Neural cell (in vitro differentiated cells): ENCODE data around the gene PLA2G3.

Experiments
- MXI1 ChIP-seq: fragments of 450-650 bp; conservative IDR thresholded peaks from 2 replicates; pipeline ENCODE4 v1.6.1; 2014; ENCODE audit warnings: antibody characterized with exemption, mild to moderate bottlenecking; ENCODE audit not compliant: poor library complexity, severe bottlenecking
- POLR2AphosphoS5 ChIP-seq: IDR thresholded peaks from 2 replicates; pipeline ENCODE4 v1.6.1; 2012
- SMC3 ChIP-seq: fragments of 450-650 bp; conservative IDR thresholded peaks from 2 replicates; pipeline ENCODE4 v1.6.1; 2014; ENCODE audit warnings: antibody characterized with exemption, mild to moderate bottlenecking, moderate library complexity; ENCODE audit not compliant: poor library complexity
- TF ChIP-seq, protein P1 (sequence below): fragments of 450-650 bp; IDR thresholded peaks from 2 replicates; pipeline ENCODE4 v1.5.1; 2014; ENCODE audit warnings: antibody characterized with exemption, mild to moderate bottlenecking, moderate library complexity; ENCODE audit not compliant: poor library complexity, severe bottlenecking
- TF ChIP-seq, protein P2 (sequence below): IDR thresholded peaks from 2 replicates; pipeline ENCODE4 v1.6.1; 2012; ENCODE audit warnings: borderline replicate concordance

DNA sequence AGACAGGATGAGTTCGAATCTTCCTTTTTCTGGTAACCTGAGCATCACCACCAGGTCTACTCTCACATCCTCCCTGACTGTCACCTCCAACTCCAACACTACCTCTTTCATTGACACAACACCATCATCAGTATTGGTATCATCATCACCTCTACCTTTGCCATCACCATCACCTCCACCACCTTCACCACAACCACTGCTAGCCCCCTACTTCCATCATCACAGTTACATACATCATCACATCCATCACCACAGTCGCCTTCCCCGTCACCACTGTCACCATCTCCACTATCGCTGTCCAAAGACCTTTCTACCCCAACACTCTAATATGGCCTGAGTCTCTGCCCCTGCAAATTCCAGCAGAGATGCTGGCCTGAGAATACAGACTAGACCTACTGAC, 18.9 kb downstream of the PLA2G3 start:
- TF ChIP-seq, protein P1, sequence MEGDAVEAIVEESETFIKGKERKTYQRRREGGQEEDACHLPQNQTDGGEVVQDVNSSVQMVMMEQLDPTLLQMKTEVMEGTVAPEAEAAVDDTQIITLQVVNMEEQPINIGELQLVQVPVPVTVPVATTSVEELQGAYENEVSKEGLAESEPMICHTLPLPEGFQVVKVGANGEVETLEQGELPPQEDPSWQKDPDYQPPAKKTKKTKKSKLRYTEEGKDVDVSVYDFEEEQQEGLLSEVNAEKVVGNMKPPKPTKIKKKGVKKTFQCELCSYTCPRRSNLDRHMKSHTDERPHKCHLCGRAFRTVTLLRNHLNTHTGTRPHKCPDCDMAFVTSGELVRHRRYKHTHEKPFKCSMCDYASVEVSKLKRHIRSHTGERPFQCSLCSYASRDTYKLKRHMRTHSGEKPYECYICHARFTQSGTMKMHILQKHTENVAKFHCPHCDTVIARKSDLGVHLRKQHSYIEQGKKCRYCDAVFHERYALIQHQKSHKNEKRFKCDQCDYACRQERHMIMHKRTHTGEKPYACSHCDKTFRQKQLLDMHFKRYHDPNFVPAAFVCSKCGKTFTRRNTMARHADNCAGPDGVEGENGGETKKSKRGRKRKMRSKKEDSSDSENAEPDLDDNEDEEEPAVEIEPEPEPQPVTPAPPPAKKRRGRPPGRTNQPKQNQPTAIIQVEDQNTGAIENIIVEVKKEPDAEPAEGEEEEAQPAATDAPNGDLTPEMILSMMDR: no peak
- TF ChIP-seq, protein P2, sequence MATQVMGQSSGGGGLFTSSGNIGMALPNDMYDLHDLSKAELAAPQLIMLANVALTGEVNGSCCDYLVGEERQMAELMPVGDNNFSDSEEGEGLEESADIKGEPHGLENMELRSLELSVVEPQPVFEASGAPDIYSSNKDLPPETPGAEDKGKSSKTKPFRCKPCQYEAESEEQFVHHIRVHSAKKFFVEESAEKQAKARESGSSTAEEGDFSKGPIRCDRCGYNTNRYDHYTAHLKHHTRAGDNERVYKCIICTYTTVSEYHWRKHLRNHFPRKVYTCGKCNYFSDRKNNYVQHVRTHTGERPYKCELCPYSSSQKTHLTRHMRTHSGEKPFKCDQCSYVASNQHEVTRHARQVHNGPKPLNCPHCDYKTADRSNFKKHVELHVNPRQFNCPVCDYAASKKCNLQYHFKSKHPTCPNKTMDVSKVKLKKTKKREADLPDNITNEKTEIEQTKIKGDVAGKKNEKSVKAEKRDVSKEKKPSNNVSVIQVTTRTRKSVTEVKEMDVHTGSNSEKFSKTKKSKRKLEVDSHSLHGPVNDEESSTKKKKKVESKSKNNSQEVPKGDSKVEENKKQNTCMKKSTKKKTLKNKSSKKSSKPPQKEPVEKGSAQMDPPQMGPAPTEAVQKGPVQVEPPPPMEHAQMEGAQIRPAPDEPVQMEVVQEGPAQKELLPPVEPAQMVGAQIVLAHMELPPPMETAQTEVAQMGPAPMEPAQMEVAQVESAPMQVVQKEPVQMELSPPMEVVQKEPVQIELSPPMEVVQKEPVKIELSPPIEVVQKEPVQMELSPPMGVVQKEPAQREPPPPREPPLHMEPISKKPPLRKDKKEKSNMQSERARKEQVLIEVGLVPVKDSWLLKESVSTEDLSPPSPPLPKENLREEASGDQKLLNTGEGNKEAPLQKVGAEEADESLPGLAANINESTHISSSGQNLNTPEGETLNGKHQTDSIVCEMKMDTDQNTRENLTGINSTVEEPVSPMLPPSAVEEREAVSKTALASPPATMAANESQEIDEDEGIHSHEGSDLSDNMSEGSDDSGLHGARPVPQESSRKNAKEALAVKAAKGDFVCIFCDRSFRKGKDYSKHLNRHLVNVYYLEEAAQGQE: no peak
- TF ChIP-seq SMC3 (no peak), MXI1 (no peak), POLR2AphosphoS5 (no peak)
